ENCODE data around the gene MED13L.

GRCh38 chr12:116087399-116087798 is 190.1 kb downstream of the MED13L start:
- TF ChIP-seq CTCF (conservative IDR thresholded peaks at IDR 0.05; ENCODE audit: low read depth, low read length) (no peak), EZH2 (IDR thresholded peaks at IDR 0.05; ENCODE audit: borderline replicate concordance, low read depth, low read length, poor library complexity, severe bottlenecking) (no peak)

Data from A673 (cell line).